SK-N-SH (cell line): ENCODE measurements around the gene PTPRG. TPM values are rescaled to one million over a fixed set of nuclear protein-coding genes. Genes with fewer than 3 reads are reported as not detected.

ENCODE experiments used
- CTCF ChIA-PET: fragments of 300-600, 350-600 bp; formaldehyde crosslinking; extraction: SDS; loops from one replicate; lab custom pipeline; 2021; lab: Yijun Ruan, JAX
- POLR2A ChIA-PET: fragments of 350-600 bp; sonication (Branson Sonifier 250); formaldehyde crosslinking; extraction: SDS; loops from one replicate; lab custom pipeline; 2020; ENCODE audit warnings: antibody characterized with exemption, inconsistent platforms; lab: Yijun Ruan, JAX
- DNase-seq: peaks from one replicate; pipeline ENCODE4 v3.0.0; 2012
- H2AFZ ChIP-seq: fragments of 200-600 bp; sonication (generic); 2 replicates; pipeline ENCODE4 v1.8.1; 2016; ENCODE audit warnings: antibody characterized with exemption, mild to moderate bottlenecking, low read depth
- H3F3A ChIP-seq: fragments of 200-600 bp; sonication (generic); replicated peaks from 2 replicates; pipeline ENCODE3; 2016; ENCODE audit warnings: antibody characterized with exemption, mild to moderate bottlenecking; ENCODE audit not compliant: insufficient read depth
- H3K27ac ChIP-seq, 2 experiments: fragments of 200-500 bp in 1 of 2; fragments of 200-600 bp in 1 of 2; sonication (Bioruptor generic) in 1 of 2; sonication (generic), shearing (Covaris generic) in 1 of 2; 2 replicates each; pipeline versions ENCODE4 v1.5.1 to v1.6.1; 2014 to 2016; ENCODE audit warnings: low read depth in 2 of 2, inconsistent platforms in 1 of 2, low read length in 1 of 2, mild to moderate bottlenecking in 1 of 2, mixed read lengths in 1 of 2
- H3K27me3 ChIP-seq: fragments of 200-600 bp; sonication (generic), shearing (Covaris generic); 2 replicates; pipeline ENCODE4 v1.6.1; 2016; ENCODE audit warnings: mixed run types; ENCODE audit not compliant: insufficient read depth
- H3K36me3 ChIP-seq, 2 experiments: fragments of 200-500 bp in 1 of 2; fragments of 200-600 bp in 1 of 2; sonication (Bioruptor generic) in 1 of 2; sonication (generic) in 1 of 2; replicated peaks in 1 of 2; 2 replicates each; pipeline versions ENCODE3 to v1.5.1; 2014 to 2016; ENCODE audit warnings: low read length in 1 of 2, mild to moderate bottlenecking in 1 of 2; ENCODE audit not compliant: insufficient read depth in 2 of 2, control insufficient read depth in 1 of 2
- H3K4me1 ChIP-seq, 2 experiments: fragments of 200-500 bp in 1 of 2; fragments of 200-600 bp in 1 of 2; sonication (Bioruptor generic) in 1 of 2; sonication (generic), shearing (Covaris generic) in 1 of 2; 2 replicates each; pipeline versions ENCODE4 v1.5.1 to v1.6.1; 2014 to 2016; ENCODE audit warnings: low read depth in 1 of 2, low read length in 1 of 2, mixed run types in 1 of 2; ENCODE audit not compliant: insufficient read depth in 2 of 2, control insufficient read depth in 1 of 2
- H3K4me2 ChIP-seq: fragments of 200-600 bp; sonication (generic), shearing (Covaris generic); 2 replicates; pipeline ENCODE4 v1.6.1; 2017; ENCODE audit warnings: mixed run types
- H3K4me3 ChIP-seq, 2 experiments: fragments of 200-500 bp in 1 of 2; fragments of 200-600 bp in 1 of 2; sonication (Bioruptor generic) in 1 of 2; sonication (generic), shearing (Covaris generic) in 1 of 2; 2 replicates each; pipeline versions ENCODE4 v1.5.1 to v1.8.1; 2014 to 2016; ENCODE audit warnings: low read depth in 2 of 2, inconsistent platforms in 1 of 2, low read length in 1 of 2, mild to moderate bottlenecking in 1 of 2, mixed read lengths in 1 of 2, moderate library complexity in 1 of 2
- H3K79me2 ChIP-seq: fragments of 200-600 bp; sonication (generic); 2 replicates; pipeline ENCODE4 v1.8.1; 2017; ENCODE audit warnings: mild to moderate bottlenecking; ENCODE audit not compliant: insufficient read depth
- H3K9ac ChIP-seq: fragments of 200-600 bp; sonication (generic); 2 replicates; pipeline ENCODE4 v1.6.1; 2017; ENCODE audit warnings: mixed run types
- H3K9me2 ChIP-seq: fragments of 200-600 bp; sonication (generic); 2 replicates; pipeline ENCODE4 v1.6.1; 2017; ENCODE audit warnings: mixed run types
- H3K9me3 ChIP-seq: fragments of 200-600 bp; sonication (generic); 2 replicates; pipeline ENCODE4 v1.6.1; 2017; ENCODE audit warnings: mixed run types, mild to moderate bottlenecking, moderate library complexity
- H4K20me1 ChIP-seq: fragments of 200-600 bp; sonication (generic); 2 replicates; pipeline ENCODE4 v1.6.1; 2017; ENCODE audit warnings: mild to moderate bottlenecking, mixed run types; ENCODE audit not compliant: insufficient read depth
- CHD2 ChIP-seq: fragments of 150-350 bp; IDR thresholded peaks from 2 replicates; pipeline ENCODE4 v1.6.1; 2018; ENCODE audit warnings: low read length; ENCODE audit not compliant: partially characterized antibody
- CTCF ChIP-seq: fragments of 200-600 bp; sonication (generic); IDR thresholded peaks from 2 replicates; pipeline ENCODE4 v1.6.1; 2017; ENCODE audit warnings: antibody characterized with exemption, mild to moderate bottlenecking, moderate library complexity
- EP300 ChIP-seq, 2 experiments: IDR thresholded peaks; 2 replicates each; pipeline versions ENCODE4 v1.4.0 to v1.6.1; 2012; ENCODE audit warnings: borderline replicate concordance in 1 of 2, low read depth in 1 of 2, low read length in 1 of 2
- EZH2phosphoT487 ChIP-seq: fragments of 200-600 bp; sonication (generic); IDR thresholded peaks from 2 replicates; pipeline ENCODE4 v1.6.1; 2017; ENCODE audit warnings: low read depth, mixed run types, mild to moderate bottlenecking, antibody characterized with exemption, moderate library complexity, borderline replicate concordance
- FOSL2 ChIP-seq: IDR thresholded peaks from 2 replicates; pipeline ENCODE4 v1.4.0; 2012; ENCODE audit warnings: low read depth, mild to moderate bottlenecking, moderate library complexity, borderline replicate concordance
- GABPA ChIP-seq: IDR thresholded peaks from 2 replicates; pipeline ENCODE4 v1.4.0; 2012; ENCODE audit warnings: low read depth, mild to moderate bottlenecking
- GATA2 ChIP-seq: sonication (generic); formaldehyde crosslinking; IDR thresholded peaks from 2 replicates; pipeline ENCODE4 v1.5.0; 2020; ENCODE audit warnings: mild to moderate bottlenecking, missing genetic modification reagents
- MXI1 ChIP-seq: IDR thresholded peaks from 2 replicates; pipeline ENCODE4 v1.6.1; 2012; ENCODE audit warnings: mild to moderate bottlenecking, low read depth, low read length, improper control_type of control experiment
- PBX3 ChIP-seq: IDR thresholded peaks from 2 replicates; pipeline ENCODE4; 2012
- POLR2AphosphoS5 ChIP-seq: IDR thresholded peaks from 2 replicates; pipeline ENCODE4 v1.6.1; 2012; ENCODE audit warnings: low read depth, low read length
- RAD21 ChIP-seq: IDR thresholded peaks from 2 replicates; pipeline ENCODE4 v1.6.1; 2012; ENCODE audit warnings: mild to moderate bottlenecking, low read length
- RCOR1 ChIP-seq: fragments of 150-350 bp; IDR thresholded peaks from 2 replicates; pipeline ENCODE4 v1.6.1; 2017; ENCODE audit warnings: antibody characterized with exemption, low read length
- REST ChIP-seq: IDR thresholded peaks from 2 replicates; pipeline ENCODE4 v1.6.1; 2012; ENCODE audit warnings: mild to moderate bottlenecking, low read depth, low read length, moderate library complexity
- RFX5 ChIP-seq: IDR thresholded peaks from 2 replicates; pipeline ENCODE4 v1.6.1; 2012; ENCODE audit warnings: mild to moderate bottlenecking, improper control_type of control experiment, low read length
- SMC3 ChIP-seq: IDR thresholded peaks from 2 replicates; pipeline ENCODE4 v1.6.1; 2012; ENCODE audit warnings: low read depth, low read length, improper control_type of control experiment
- TCF12 ChIP-seq: IDR thresholded peaks from 2 replicates; pipeline ENCODE4 v1.4.0; 2012
- TEAD4 ChIP-seq: IDR thresholded peaks from 2 replicates; pipeline ENCODE4 v1.4.0; 2012; ENCODE audit warnings: mild to moderate bottlenecking, borderline replicate concordance; ENCODE audit not compliant: insufficient read depth
- USF2 ChIP-seq: fragments of 150-350 bp; IDR thresholded peaks from 2 replicates; pipeline ENCODE4 v1.6.1; 2017; ENCODE audit warnings: antibody characterized with exemption, low read length, low read depth, borderline replicate concordance
- ZBTB33 ChIP-seq: IDR thresholded peaks from 2 replicates; pipeline ENCODE4 v1.4.0; 2012; ENCODE audit warnings: low read depth, borderline replicate concordance
- WGBS: methylation state at CpG from one replicate; pipeline ENCODE4 v1.1.6; 2017; ENCODE audit warnings: low lambda C conversion rate; 5-methylcytosine and 5-hydroxymethylcytosine counted together
- polyA plus RNA-seq, 3 experiments: library from polyadenylated mRNA; depleted of rRNA; stranded (reverse); fragments of >200 nt; gene quantifications; 2 replicates each; pipeline ENCODE4 v1.2.3, GENCODE V29; 2012

Gene PTPRG
- polyA plus RNA-seq, 1 of the 3 experiments (the other 2 are of a cell fraction) = 14.1 TPM

- CTCF ChIA-PET = no interaction called here
- Histone ChIP-seq H3F3A (no peaks in the 10 kb centered on the region), H3K4me2 (no peak overlapping the region), H3K27ac (no peak overlapping the region), H3K4me1 (no peaks in the 10 kb centered on the region), H3K9ac (no peak overlapping the region), H3K27me3 (no peaks in the 10 kb centered on the region), H3K9me3 (no peaks in the 10 kb centered on the region), H3K79me2 (no peaks in the 10 kb centered on the region; the same call in 1 of the 2 replicates), H4K20me1 (no peaks in the 10 kb centered on the region), H3K9me2 (no peaks in the 10 kb centered on the region), H3K36me3 (no peaks in the 10 kb centered on the region), H3K4me3 (no peak overlapping the region), H2AFZ (no peak overlapping the region)
- 100% methylated on average over 1 of the region's 1 CpG for WGBS
- POLR2A ChIA-PET = no interaction called here
- no peak for TF ChIP-seq EZH2phosphoT487
- no peak for TF ChIP-seq POLR2AphosphoS5
- TF ChIP-seq EP300 (IDR thresholded peaks at IDR 0.05; ENCODE audit: borderline replicate concordance in 1 of 2, low read depth in 1 of 2, low read length in 1 of 2) = no peak
- no peak for TF ChIP-seq PBX3
- no peak for TF ChIP-seq TEAD4
- no peak for TF ChIP-seq ZBTB33
- TF ChIP-seq RFX5 = no peak
- no peak for TF ChIP-seq RAD21
- TF ChIP-seq CHD2 = no peak
- TF ChIP-seq FOSL2 = no peak
- no peak for TF ChIP-seq CTCF
- TF ChIP-seq MXI1 = no peak
- no peak for TF ChIP-seq REST
- TF ChIP-seq GATA2 = no peak
- TF ChIP-seq SMC3 = no peak
- TF ChIP-seq TCF12 = no peak
- TF ChIP-seq GABPA = no peak
- TF ChIP-seq RCOR1 = no peak
- no peak for TF ChIP-seq USF2
- TF ChIP-seq, all 33 proteins: peak for 0
- DNase-seq = no peak
These were observed 553.4 kb downstream of the PTPRG start for GRCh38 chr3:62114763-62115162.
